Small intestine (tissue), 7 donors: Measurements from ENCODE around the gene GMDS. TPM values are rescaled to one million over a fixed set of nuclear protein-coding genes. Genes with fewer than 3 reads are reported as not detected.
A peak's percentile ranks its signal among the peaks of the same experiment; 100 is the strongest.

Experiments
- DNase-seq, 2 donors: peaks; one replicate each; pipeline versions ENCODE4 v3.0.0 to v3.0.0-alpha.2; 2013
- FAIRE-seq: peaks from 2 replicates; lab custom pipeline; 2012; peaks lifted over from hg19 to GRCh38; lab: Jason Lieb, UNC
- H3K27ac ChIP-seq, 3 donors: one replicate each; pipeline ENCODE4 v1.5.1; 2013; ENCODE audit warnings: low read length in 2 of 3, mild to moderate bottlenecking in 2 of 3, control low read depth in 1 of 3, inconsistent platforms in 1 of 3, low read depth in 1 of 3, moderate library complexity in 1 of 3
- H3K27me3 ChIP-seq, 3 donors: one replicate each; pipeline ENCODE4 v1.6.1; 2013; ENCODE audit warnings: low read length in 3 of 3, inconsistent platforms in 1 of 3; ENCODE audit not compliant: control insufficient read depth in 3 of 3, insufficient read depth in 3 of 3
- H3K36me3 ChIP-seq, 3 donors: one replicate each; pipeline ENCODE4 v1.6.1; 2013; ENCODE audit warnings: low read length in 3 of 3, inconsistent platforms in 1 of 3, low read depth in 1 of 3, mild to moderate bottlenecking in 1 of 3, moderate library complexity in 1 of 3; ENCODE audit not compliant: control insufficient read depth in 3 of 3, insufficient read depth in 2 of 3
- H3K4me1 ChIP-seq, 3 donors: one replicate each; pipeline ENCODE4 v1.6.1; 2013; ENCODE audit warnings: low read length in 2 of 3, inconsistent platforms in 1 of 3, low read depth in 1 of 3, mild to moderate bottlenecking in 1 of 3, moderate library complexity in 1 of 3; ENCODE audit not compliant: control insufficient read depth in 3 of 3, insufficient read depth in 2 of 3
- H3K4me3 ChIP-seq, 3 donors: one replicate each; pipeline ENCODE4 v1.5.1; 2013; ENCODE audit warnings: low read length in 3 of 3, control low read depth in 1 of 3, inconsistent platforms in 1 of 3, low read depth in 1 of 3, mild to moderate bottlenecking in 1 of 3, moderate library complexity in 1 of 3
- H3K9me3 ChIP-seq, 2 donors: one replicate each; pipeline ENCODE4 v1.6.1; 2013; ENCODE audit warnings: low read depth in 1 of 2, low read length in 1 of 2; ENCODE audit not compliant: control insufficient read depth in 2 of 2, insufficient read depth in 1 of 2
- WGBS, 3 donors: extraction: QIAGEN DNeasy Blood & Tissue Kit; methylation state at CpG; one replicate each; pipeline ENCODE4 v1.1.7; 2013; 5-methylcytosine and 5-hydroxymethylcytosine counted together
- polyA plus RNA-seq, 4 donors: library from polyadenylated mRNA; stranded (reverse) in 3 of 4; unstranded in 1 of 4; fragments of 200-250 nt in 3 of 4; fragments of 120-200 nt in 1 of 4; gene quantifications; one replicate each; pipeline versions ENCODE4 v1.2.1 to v1.2.3, GENCODE V29; 2013
- donor health status: healthy with polysubstance abuse.
- donor health status: control.
- donor health status: control.
- donor health status: Bipolar disorder and iron deficiency.
- donor health status: healthy.

The GMDS gene
- polyA plus RNA-seq, 4 donors: 64.5 to 243 (median 200) TPM

GRCh38 chr6:2215342-2215741, 30.1 kb downstream of the GMDS start:
- DNase-seq: no peak
- Histone ChIP-seq H3K4me3 (no peak overlapping the region), H3K27ac (no peak overlapping the region), H3K4me1 (no peaks in the 10 kb centered on the region), H3K36me3 (peaks cover 0 to 3% (median 0%) of the 10 kb centered on the region in 3 donors), H3K9me3 (no peaks in the 10 kb centered on the region), H3K27me3 (no peaks in the 10 kb centered on the region)
- 78 to 91% (median 83%) methylated on average over 3 of the region's 3 CpGs for WGBS, 3 donors
- no peak for FAIRE-seq

GRCh38 chr6:2213086-2213485, 32.3 kb downstream of the GMDS start:
- Histone ChIP-seq H3K4me1 (no peaks in the 10 kb centered on the region), H3K27me3 (no peaks in the 10 kb centered on the region), H3K4me3 (no peak overlapping the region), H3K36me3 (no peaks in the 10 kb centered on the region), H3K27ac (no peak overlapping the region), H3K9me3 (no peaks in the 10 kb centered on the region)
- DNase-seq (no peak), FAIRE-seq (no peak)
- WGBS, 3 donors: 82 to 90% (median 87%) methylated on average over 2 of the region's 2 CpGs

- FAIRE-seq: no peak
- Histone ChIP-seq H3K36me3 (no peaks in the 10 kb centered on the region), H3K9me3 (no peaks in the 10 kb centered on the region), H3K27me3 (no peaks in the 10 kb centered on the region), H3K4me3 (no peak overlapping the region), H3K4me1 (no peaks in the 10 kb centered on the region), H3K27ac (no peak overlapping the region)
- 41 to 66% (median 54%) methylated on average over 6 of the region's 6 CpGs for WGBS, 3 donors
- DNase-seq: peak; percentile 73 to 80
These were observed 36.1 kb downstream of the GMDS start for GRCh38 chr6:2209226-2209809.

- Histone ChIP-seq H3K9me3 (no peaks in the 10 kb centered on the region), H3K4me3 (no peak overlapping the region)
- no peak for FAIRE-seq
These were observed 36.9 kb downstream of the GMDS start for GRCh38 chr6:2208468-2208867.

GRCh38 chr6:2205396-2205795, 40.0 kb downstream of the GMDS start:
- no peak for DNase-seq
- no peak for FAIRE-seq
- Histone ChIP-seq H3K4me3 (no peak overlapping the region), H3K27me3 (no peaks in the 10 kb centered on the region), H3K9me3 (no peaks in the 10 kb centered on the region), H3K4me1 (no peaks in the 10 kb centered on the region), H3K27ac (no peak overlapping the region), H3K36me3 (peaks cover 0 to 2% (median 0%) of the 10 kb centered on the region in 3 donors)
- 73 to 95% (median 95%) methylated on average over 3 of the region's 3 CpGs for WGBS, 3 donors

More at GRCh38 chr6:2208468-2208867, 36.9 kb downstream of the GMDS start:
- no peaks in the 10 kb centered on the region for H3K27me3 ChIP-seq
- no peak overlapping the region for H3K27ac ChIP-seq
- no peaks in the 10 kb centered on the region for H3K4me1 ChIP-seq
- no peak for DNase-seq
- 81 to 89% (median 84%) methylated on average over 3 of the region's 3 CpGs for WGBS, 3 donors
- H3K36me3 ChIP-seq: no peaks in the 10 kb centered on the region

- H3K4me1 ChIP-seq: no peaks in the 10 kb centered on the region
- FAIRE-seq (no peak), DNase-seq (no peak)
- H3K4me3 ChIP-seq: no peak overlapping the region
- H3K27ac ChIP-seq: no peak overlapping the region
- H3K27me3 ChIP-seq: no peaks in the 10 kb centered on the region
- H3K36me3 ChIP-seq: peaks cover 0 to 2% (median 0%) of the 10 kb centered on the region in 3 donors
- no peaks in the 10 kb centered on the region for H3K9me3 ChIP-seq
- WGBS, 3 donors: 80 to 89% (median 84%) methylated on average over 2 of the region's 2 CpGs
These were observed 41.1 kb downstream of the GMDS start for GRCh38 chr6:2204272-2204671.

GRCh38 chr6:2203264-2203663, 42.1 kb downstream of the GMDS start:
- WGBS, 3 donors: 74 to 94% (median 86%) methylated on average over 3 of the region's 3 CpGs
- H3K4me3 ChIP-seq: no peak overlapping the region
- H3K9me3 ChIP-seq: no peaks in the 10 kb centered on the region
- no peaks in the 10 kb centered on the region for H3K4me1 ChIP-seq
- FAIRE-seq (no peak), DNase-seq (no peak)
- peaks cover 0 to 2% (median 0%) of the 10 kb centered on the region in 3 donors for H3K36me3 ChIP-seq
- H3K27me3 ChIP-seq: no peaks in the 10 kb centered on the region
- H3K27ac ChIP-seq: no peak overlapping the region

GRCh38 chr6:2197984-2198383, 47.4 kb downstream of the GMDS start:
- Histone ChIP-seq H3K27me3 (no peaks in the 10 kb centered on the region), H3K27ac (no peak overlapping the region), H3K4me1 (no peaks in the 10 kb centered on the region), H3K9me3 (no peaks in the 10 kb centered on the region), H3K4me3 (no peak overlapping the region), H3K36me3 (peaks cover 0 to 2% (median 0%) of the 10 kb centered on the region in 3 donors)
- FAIRE-seq: no peak
- no peak for DNase-seq
- 90 to 92% (median 90%) methylated on average over 4 of the region's 4 CpGs for WGBS, 3 donors

- H3K4me3 ChIP-seq: no peak overlapping the region
- H3K36me3 ChIP-seq: peaks cover 0 to 8% (median 0%) of the 10 kb centered on the region in 3 donors
- WGBS, 3 donors: 85 to 93% (median 85%) methylated on average over 7 of the region's 7 CpGs
- peaks cover 0 to under 1% of the 10 kb centered on the region in 2 donors for H3K9me3 ChIP-seq
- H3K4me1 ChIP-seq: no peaks in the 10 kb centered on the region
- DNase-seq (peak in 1 of 2 donors; percentile 17), FAIRE-seq (no peak)
- no peak overlapping the region for H3K27ac ChIP-seq
- H3K27me3 ChIP-seq: no peaks in the 10 kb centered on the region
These were observed 48.2 kb downstream of the GMDS start for GRCh38 chr6:2197177-2197671.
